Measurements from ENCODE around the gene SEMA5B.

- TF ChIP-seq, protein P1, sequence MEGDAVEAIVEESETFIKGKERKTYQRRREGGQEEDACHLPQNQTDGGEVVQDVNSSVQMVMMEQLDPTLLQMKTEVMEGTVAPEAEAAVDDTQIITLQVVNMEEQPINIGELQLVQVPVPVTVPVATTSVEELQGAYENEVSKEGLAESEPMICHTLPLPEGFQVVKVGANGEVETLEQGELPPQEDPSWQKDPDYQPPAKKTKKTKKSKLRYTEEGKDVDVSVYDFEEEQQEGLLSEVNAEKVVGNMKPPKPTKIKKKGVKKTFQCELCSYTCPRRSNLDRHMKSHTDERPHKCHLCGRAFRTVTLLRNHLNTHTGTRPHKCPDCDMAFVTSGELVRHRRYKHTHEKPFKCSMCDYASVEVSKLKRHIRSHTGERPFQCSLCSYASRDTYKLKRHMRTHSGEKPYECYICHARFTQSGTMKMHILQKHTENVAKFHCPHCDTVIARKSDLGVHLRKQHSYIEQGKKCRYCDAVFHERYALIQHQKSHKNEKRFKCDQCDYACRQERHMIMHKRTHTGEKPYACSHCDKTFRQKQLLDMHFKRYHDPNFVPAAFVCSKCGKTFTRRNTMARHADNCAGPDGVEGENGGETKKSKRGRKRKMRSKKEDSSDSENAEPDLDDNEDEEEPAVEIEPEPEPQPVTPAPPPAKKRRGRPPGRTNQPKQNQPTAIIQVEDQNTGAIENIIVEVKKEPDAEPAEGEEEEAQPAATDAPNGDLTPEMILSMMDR (IDR thresholded peaks at IDR 0.05; ENCODE audit: insufficient read depth, low read depth, low read length): no peak
- no peak for TF ChIP-seq EZH2 (IDR thresholded peaks at IDR 0.05; ENCODE audit: insufficient read depth, low read length)
These were observed 42.9 kb downstream of the SEMA5B start for GRCh38 chr3:122984650-122985049.
